ENCODE results near the gene ABHD15.

GRCh38 chr17:29583324-29584248 lies 16.7 kb upstream of the ABHD15 start:
- TF ChIP-seq POLR2A (IDR thresholded peaks at IDR 0.05) (no peak), CTCF (IDR thresholded peaks at IDR 0.05) (no peak)
